ENCODE measurements around the gene CUX1.
"Not testable (repeated sequence)": the region's sequence is repeated elsewhere in the genome, so short reads cannot be mapped to it uniquely, and the experiment has no call there.

The CUX1 gene

DNA sequence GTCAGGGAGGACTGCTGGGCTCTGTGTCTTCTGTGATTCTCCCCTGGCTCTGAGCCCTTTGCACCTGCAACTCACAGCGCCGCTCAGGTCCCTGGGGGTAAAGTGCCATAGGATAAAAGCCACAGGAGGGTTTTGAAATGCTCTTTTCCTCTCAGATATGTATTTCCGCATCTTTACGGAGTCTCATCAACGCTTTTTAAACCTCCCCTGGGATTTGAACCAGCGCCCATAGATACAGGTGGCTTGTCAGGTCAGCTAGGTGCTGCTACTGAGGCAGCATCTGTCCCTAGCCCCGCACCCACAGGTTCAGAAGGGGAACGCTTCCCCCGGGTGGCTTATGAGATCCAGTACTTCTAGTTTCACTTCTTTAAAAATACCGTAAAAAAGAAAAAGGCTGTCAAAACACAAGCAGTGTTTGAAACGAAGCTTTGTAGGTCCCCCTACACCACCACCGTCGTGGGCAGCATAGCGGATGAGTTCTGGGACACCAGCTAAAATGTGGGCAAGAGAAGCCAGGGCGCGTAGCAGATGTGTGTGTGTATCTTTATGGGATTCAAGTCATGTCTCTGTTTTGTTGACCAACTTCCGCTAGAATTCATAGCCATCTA, 173.5 kb downstream of the CUX1 start:
- DNase-seq: no peak

DNA sequence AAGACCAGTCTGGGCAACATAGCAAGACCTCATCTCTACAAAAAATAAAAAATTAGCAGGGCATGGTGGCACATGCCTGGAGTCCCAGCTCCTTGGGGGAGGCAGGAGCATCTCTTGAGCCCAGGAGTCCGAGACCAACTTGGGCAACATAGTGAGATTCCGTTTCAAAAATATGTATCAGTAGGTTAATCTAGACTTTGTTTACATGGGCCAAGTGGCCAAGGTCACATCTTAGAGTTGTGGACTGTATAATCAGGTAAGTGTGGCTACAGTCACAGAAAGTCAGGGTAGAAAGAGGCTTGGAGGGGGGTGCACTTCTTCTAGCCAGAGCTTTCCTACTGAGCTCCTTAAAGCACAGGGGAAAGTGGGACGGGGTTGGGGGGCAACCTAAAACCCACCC, 174.4 kb downstream of the CUX1 start:
- DNase-seq: no peak

DNA sequence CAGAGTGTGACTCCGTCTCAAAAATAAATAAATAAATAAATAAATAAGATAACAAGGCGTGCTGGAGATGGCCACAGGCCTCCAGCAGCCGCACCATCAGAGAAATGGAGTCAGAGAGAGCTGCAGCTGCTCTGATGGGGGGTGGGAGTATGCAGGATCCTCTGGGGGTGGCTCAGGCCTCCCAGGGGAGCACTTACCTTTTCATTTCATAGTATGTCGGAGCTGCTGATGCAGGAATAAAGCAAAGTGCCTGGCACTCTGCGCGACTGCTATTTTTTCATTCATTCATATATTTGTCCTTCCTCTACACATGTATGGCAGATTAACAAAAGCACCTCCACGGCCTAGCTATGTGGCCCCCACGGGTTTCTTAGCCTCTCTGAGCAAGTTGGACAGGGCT, 175.9 kb downstream of the CUX1 start:
- DNase-seq: no peak

DNA sequence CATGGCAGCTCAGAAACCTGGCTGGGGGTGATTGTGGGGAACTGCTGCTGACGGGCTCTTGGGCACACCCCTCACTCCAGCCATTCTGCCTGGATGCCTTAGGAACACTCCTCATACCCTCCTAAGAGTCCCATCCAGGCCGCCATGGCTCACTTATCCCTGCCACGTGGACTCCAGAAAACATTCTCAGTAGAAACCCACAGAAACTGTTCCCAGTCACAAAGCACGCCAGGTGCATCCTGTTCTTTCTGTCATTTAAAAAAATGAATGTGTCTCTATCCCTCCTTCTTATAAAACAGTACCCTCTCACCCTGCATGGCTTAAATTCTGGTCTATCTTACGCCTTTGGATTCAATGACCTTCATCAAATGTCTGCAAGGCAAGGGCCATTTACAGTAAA, 177.7 kb downstream of the CUX1 start:
- DNase-seq: no peak

DNA sequence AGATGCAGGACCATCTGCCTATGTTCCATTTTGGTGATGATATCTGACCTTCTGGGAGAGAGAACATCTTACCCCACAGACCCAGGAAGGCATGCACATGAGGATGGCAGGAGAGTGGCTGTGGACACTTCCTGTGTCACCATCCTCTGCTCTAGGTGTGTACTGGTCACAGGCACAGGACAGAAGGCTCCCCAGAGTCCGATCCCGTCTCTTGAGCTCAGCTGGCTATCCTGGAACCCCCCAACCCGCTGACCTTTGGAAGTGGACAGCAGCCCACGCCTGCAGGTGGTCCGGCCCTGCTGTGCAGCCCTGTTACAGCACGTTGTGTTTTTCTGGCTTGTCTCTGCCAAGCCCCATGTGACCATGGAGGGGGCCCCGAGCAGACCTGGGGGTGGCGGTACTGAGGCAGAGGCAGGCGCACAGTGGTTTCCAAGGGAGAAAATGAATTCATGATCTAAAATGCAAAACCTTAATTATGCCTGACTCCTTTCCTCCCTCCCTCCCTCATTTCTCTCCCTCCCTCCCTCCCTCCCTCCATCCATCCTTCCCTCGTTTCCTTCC, 178.8 kb downstream of the CUX1 start:
- DNase-seq: no peak

DNA sequence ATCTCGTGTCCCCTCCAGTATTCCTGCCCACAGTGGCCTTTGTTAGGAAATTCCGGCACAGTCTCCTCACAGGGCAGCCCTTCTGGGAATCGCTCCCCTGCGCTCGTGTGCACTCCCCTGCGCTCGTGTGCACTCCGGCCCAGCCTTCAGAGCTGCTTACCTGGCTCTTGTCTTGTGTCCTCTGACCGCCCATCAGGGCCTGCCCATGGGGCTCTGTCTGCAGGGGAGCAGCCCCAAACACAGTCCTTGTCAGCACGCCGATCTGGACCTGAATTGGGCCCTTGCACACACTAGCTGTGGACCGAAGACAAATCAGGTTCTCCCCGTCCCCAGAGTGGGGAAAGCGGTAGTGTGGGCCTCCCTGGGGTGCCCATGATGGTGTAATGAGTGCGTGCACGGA, 179.4 kb downstream of the CUX1 start:
- no peak for DNase-seq

DNA sequence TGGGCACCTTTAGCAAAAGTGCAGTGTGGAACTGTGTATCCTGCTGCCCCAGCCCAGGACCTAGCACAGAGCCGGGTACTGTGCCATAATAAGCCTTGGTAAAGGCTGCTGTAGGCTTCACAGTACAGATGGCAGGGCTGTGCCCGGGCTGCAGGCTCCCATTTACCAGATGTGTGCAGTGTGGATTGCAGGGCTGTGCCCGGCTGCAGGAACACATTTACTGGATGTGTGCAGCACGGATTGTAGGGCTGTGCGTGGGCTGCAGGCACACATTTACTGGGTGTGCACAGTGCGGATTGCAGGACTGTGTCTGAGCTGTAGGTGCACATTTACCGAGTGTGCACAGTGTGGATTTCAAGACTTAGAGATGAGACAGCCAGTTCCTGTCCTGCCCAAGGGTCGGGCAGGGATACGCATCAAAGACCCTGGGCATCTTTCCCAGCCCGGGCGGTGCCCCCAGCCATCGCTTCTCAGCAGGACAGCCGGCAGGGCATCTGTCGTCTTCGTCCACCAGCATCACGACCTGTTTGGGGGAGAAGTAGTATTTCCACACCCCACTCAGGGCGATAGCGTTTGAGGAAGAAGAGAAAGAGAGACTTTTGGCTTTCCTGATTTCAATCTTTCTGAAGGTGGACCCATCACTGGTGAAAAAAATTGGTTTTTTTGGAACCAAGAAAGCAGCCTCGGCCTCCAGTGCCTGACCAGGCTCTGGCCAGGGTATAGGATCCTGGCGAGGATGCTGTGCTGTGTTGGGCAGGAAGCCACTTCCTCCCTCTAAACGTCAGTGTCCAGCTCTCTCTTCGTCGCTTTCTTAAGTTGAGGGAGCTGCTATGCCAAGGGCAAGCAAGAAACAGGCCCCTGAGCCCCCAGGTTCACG, 180.8 kb downstream of the CUX1 start:
- DNase-seq: peak; percentile 39

DNA sequence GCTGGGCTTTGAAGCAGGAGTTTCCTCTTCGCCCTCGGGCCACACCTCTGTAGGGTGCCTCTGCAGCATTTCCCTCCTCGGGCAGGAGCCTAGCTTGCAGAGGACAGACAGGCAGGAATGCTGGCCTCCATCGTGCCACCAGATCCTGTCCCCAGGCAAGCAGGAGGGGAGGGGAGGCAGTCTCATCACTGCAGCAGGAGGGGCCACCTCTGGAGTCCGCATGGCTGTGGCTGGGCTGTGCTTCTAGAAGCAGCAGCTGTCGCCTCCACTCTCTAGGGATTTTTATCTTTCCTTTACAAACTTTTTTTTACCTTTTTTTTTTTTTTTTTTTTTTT, 181.4 kb downstream of the CUX1 start:
- DNase-seq: peak; percentile 48

DNA sequence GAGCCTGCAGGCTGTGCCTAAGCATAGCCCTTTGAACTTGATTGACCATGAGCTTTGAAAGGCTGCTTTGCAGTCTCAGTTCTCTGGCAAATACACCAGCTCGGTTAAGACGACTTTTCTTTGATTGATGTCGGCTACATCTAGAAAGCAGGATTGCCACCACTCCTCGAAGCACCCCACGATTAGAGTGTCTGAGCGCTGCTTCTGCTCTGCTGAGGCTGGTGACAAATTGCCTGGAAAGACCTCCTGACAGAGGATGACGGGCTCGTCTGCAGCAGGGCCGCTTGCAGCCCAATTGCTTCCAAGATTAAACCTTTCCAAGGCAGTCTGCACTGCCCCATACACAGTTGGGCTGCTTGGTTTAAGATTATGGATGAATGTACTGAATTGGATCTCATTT, 182.0 kb downstream of the CUX1 start:
- DNase-seq: no peak

DNA sequence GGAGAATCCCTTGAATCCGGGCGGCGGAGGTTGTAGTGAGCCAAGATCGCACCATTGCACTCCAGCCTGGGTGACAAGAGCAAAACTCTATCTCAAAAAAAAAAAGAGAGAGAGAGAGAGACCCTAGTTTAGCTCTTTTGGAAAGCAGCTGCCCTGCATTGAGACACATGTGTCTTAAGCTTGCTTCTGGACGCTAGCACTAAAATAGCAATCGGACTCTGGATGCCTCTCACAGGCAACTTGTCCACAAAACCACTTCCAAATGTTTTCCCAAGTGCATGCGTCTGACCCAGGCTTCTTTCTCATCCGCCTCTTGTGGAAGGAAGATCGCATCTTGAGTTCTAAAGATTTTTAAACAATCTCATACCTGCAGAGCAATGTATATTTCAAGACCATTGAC, 182.7 kb downstream of the CUX1 start:
- no peak for DNase-seq

DNA sequence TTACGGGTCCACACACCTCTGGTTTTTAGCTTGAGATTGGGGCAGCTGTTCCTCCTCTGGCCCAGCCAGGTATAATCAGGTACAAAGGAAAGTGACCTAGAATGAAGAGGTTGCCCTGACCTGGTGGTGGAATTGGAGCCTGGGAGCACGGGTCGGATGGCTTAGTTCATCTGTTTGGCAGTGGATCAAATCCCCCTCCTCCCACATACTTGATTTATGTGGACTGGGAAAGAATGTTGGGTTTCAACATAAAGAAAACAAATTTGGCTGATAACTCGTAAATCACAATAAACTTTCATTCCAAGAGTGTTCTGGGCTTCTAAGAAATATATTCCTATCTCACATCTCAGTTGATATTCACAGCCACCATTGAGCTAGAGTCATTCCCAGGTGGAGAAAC, 186.8 kb downstream of the CUX1 start:
- no peak for DNase-seq

DNA sequence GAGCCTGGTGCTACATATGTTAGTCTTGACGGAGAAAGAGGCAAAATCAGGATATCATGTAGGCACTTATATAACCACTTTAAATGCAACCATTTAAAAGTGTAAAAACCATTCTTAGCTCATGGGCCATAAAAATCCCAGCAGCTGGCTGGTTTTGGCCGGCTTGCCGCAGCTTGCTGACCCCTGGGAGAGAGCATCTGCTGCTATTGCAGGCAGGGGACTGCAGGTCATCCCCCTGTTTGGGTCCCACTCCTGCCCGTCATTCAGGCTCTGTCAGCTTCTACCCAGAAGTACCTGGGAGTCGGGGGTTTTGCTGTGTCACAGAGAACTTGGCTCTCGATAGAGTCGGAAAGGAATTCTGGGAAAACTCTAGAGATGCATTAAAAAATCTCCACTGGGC, 187.4 kb downstream of the CUX1 start:
- DNase-seq: no peak

DNA sequence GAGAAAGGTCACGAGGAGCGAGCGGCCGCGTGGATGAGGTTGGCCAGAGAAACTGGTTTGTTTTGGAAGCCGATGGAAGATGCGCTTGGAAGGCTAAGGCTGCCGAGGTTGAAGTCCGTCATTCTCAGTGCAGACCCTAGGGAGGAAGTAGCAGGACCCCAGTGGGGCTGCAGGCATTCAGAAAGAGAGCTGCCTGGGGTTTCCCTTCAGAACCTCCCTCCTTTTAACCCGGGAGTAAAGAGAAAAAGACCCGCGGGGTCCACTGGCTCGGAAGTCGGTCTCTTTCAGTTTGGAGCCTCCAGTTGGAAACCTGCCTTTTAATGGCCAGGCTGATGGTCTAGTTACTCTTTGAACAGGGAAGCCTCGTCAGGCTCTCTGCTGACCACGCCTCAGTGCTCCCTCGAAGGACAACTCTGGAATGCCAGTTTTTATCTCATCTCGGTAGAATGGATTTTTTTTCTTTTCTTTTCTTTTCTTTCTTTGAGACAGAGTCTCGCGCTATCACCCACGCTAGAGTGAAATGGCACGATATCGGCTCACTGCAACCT, 188.6 kb downstream of the CUX1 start:
- no peak for DNase-seq

DNA sequence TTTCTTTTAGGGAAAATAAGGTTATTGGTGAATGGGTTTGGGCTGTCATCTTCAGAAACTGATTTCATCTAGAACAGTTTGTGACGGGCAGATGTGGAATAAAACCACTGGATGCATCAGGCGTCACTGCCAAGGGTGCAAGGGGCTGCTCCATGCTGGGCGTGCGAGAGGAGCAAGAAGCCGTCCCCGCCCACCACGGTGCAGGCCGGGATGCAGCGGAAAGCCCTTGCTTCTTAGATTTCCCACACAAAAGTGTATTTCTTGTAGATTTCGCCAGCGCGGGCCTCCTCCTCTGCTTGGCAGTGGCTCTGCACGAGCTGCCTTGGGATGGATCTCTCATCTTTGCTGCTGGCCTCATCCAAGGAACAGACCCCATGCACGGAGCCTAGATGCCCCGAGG, 189.3 kb downstream of the CUX1 start:
- no peak for DNase-seq

DNA sequence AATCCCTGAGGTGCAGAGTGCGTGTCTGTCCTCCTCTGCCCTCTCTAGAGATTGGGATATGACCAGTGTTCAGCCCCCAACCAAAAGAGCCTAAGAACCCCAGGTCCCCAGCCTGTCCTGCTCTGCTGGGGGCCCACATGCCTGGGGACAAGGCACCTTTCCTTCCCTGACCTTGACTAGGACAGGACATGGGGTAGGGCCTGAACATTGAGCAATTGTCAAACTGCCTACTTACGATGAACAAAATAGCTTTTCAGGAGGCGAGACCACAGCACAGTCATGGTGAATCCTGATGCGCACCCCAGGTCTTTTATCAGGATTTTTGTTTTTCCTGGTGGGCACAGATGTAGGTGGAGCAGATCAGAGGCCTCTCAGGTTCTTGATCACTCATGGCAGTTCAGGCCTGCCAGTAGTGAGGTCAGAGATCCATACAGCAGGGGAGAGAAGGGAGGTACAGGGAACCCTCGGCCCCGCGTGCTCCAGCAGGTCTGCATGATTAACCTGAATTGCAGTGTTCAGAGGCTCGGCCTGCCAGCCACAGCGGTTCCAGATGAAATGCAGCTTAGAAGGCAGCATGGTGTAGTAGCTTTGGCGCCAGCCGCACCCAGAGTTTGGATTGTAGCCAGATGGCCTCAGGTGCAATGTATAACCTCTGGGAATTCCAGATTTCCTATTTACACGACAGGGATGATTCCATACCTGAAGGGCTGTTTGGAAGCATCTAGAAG, 191.3 kb downstream of the CUX1 start:
- DNase-seq: no peak

DNA sequence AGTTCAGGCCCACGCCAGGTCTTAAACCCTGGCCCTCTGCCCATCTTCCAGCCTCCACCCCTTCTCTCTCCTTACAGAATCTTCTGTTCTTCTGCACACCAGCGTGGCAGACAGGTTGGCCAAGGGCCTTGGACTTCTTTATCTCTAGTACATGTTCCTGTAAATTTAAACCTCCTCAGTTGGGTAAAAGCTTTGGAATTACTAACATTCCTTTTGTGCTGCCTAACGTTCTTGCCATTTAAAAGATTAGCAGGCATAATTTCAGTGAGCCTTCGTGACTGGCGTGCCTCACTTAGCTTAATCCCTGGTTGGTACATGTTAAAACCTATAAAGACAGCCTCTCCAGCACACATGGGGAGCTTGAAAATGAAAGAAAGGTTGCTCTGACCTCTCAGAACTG, 192.2 kb downstream of the CUX1 start:
- DNase-seq: no peak

DNA sequence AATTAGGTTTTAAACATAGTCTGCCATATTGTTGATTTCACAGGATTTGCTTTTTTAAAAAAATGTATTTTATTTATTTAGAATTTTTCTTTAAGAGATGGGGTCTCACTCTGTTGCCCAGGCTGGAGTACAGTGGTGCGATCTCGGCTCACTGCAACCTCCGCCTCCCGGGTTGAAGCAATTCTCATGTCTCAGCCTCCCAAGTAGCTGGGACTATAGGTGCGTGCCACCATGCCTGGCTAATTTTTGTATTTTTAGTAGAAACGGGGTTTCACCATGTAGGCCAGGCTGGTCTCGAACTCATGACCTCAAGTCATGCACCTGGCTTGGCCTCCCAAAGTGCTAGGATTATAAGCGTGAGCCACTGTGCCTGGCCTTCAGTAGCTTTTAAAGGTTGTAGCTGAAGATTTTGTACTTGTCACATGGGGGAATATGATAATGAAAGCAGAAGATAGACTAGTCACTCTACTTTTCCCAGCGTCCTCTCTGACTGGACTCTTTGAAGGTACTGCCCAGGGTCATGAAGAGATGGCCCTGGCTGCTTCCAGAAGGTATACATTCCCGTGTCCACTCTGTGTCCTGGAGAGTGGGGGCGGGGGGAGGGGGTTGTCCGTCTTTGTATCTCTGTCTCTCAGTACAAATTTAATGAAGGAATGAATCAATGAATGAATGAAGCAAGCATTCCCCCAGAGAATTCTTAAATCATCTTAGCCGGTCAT, 194.8 kb downstream of the CUX1 start:
- not testable (repeated sequence) for DNase-seq

DNA sequence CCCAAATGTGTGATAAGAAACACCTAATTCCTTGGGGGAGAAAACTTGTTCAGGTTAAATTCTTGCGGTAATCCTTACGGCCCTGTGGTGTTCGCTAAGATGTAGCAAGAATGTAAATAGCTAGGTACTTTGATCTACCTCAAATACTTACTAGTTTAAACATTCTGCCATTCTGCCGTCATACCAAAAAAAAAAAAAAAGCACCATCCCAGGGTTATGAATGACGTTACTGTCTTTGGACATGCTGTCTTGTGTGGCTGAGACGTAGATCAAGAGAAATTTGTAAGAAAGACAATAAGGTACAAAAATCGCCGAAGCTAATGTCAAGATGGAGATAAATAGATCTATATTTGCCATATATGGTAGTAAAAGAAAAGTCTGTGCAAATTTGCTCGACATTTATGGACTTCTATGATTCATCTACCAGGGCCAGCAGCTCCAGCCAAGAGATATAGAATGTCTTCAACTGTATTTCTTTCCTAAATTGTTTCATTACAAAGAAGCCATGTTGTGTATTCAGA, 195.6 kb downstream of the CUX1 start:
- DNase-seq: no peak

DNA sequence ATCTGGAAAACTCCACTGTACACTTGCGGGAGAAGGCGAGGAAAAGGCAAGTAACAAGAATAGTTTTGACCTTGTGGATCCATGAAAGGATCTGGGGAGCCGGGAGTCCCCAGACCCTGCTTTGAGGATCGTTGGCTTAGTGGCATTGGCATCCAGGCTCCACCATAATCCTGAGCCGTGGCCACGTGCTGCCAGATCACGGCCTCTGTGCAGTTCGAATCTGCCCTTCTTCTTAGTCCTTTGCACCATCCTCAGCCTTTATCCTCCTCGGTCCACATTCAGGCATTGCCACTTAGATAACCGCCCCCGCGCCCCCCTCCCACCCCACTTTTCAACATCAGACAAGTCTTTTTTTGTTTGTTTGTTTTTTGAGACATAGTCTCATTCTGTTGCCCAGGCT, 201.4 kb downstream of the CUX1 start:
- no peak for DNase-seq

DNA sequence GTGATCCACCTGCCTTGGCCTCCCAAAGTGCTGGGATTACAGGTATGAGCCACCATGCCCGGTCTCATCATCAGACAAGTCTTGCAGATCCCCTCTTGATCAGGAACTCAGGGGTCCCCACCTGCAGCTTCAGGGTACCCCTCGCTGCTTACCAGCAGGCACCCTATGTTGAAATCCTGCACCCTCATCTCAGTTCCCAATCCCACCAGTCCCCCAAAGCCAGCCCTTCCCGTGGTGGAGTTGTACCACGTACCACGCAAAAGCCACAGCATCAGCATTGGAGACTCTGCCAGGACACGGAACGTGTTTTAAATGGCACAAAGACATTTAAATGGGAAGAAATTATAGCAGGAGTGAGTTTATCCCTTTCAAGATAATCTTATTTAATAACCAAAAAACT, 202.0 kb downstream of the CUX1 start:
- DNase-seq: no peak

DNA sequence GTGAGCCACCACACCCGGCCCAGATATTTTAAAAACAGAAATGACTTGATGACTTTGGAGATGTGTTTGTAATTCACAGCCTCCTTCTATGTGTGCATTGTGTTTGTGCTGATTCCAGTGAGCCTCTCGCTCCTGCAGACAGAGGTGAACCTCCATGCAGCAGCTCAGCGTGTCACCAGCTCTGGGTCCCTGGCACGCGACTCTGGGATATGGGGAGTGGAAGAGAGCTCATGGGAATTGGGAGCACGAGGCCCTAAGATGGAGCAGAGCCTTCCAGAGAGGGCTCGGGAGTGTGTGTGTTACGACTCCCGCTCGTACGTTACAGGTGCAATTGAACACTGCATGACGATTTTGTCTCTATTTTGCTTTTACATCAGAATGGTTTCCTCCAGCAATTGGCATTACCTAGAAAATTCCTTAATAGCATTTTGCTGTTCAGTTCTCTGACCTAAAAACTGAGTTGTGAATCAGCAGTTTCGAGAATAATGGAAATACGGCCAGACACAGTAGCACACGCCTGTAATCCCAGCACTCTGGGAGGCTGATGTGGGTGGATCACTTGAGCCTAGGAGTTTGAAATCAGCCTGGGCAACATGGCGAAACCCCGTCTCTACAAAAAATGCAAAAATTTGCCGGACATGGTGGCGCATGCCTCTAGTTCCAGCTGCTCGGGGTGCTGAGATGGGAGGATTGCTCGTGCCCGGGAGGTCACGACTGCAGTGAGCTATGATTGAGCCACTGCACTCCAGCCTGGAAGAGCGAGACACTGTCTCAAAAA, 204.6 kb downstream of the CUX1 start:
- DNase-seq: no peak
